Fibroblast of the aortic adventitia (primary cell): ENCODE measurements around the gene BCL11A. TPM values are rescaled to one million over a fixed set of nuclear protein-coding genes. Genes with fewer than 3 reads are reported as not detected.
A peak's percentile ranks its signal among the peaks of the same experiment; 100 is the strongest.

Experiments used
- DNase-seq: peaks from one replicate; pipeline ENCODE4 v3.0.0-alpha.2; 2010; ENCODE audit warnings: low read depth
- H3K4me3 ChIP-seq: 2 replicates; pipeline ENCODE4 v1.5.1; 2011; ENCODE audit warnings: low read depth, mild to moderate bottlenecking, control low read depth, low read length, moderate library complexity
- CTCF ChIP-seq: IDR thresholded peaks from 2 replicates; pipeline ENCODE4 v1.5.1; 2011; ENCODE audit warnings: mild to moderate bottlenecking, low read length, control low read depth, inconsistent platforms; ENCODE audit not compliant: insufficient read depth
- total RNA-seq: library from RNA; depleted of rRNA; stranded (reverse); fragments of >200 nt; gene quantifications from 2 replicates; pipeline ENCODE4 v1.2.3, GENCODE V29; 2012; ENCODE audit warnings: low replicate concordance

BCL11A gene
- total RNA-seq, 1 donor = 0.09 TPM

- no peak for TF ChIP-seq CTCF
- DNase-seq = no peak
- H3K4me3 ChIP-seq = peak overlapping the region; percentile 69
Observed at GRCh38 chr2:60551240-60552077, 2.0 kb downstream of the BCL11A start.

- no peak for TF ChIP-seq CTCF
- H3K4me3 ChIP-seq = no peak overlapping the region
- DNase-seq = no peak
Observed at GRCh38 chr2:60550984-60551239, 2.5 kb downstream of the BCL11A start.

- DNase-seq = peak; percentile 66
- H3K4me3 ChIP-seq = peak overlapping the region; percentile 78
- peak; percentile 47 for TF ChIP-seq CTCF
Observed at GRCh38 chr2:60550178-60550983, 3.1 kb downstream of the BCL11A start.

GRCh38 chr2:60549928-60550177, 3.6 kb downstream of the BCL11A start:
- no peak for DNase-seq

GRCh38 chr2:60549238-60549927, 4.1 kb downstream of the BCL11A start:
- DNase-seq = no peak
- TF ChIP-seq CTCF = no peak
- peak overlapping the region; percentile 78 for H3K4me3 ChIP-seq

More at GRCh38 chr2:60549928-60550177, 3.6 kb downstream of the BCL11A start:
- TF ChIP-seq CTCF = no peak
- peak overlapping the region; percentile 78 for H3K4me3 ChIP-seq

DNA sequence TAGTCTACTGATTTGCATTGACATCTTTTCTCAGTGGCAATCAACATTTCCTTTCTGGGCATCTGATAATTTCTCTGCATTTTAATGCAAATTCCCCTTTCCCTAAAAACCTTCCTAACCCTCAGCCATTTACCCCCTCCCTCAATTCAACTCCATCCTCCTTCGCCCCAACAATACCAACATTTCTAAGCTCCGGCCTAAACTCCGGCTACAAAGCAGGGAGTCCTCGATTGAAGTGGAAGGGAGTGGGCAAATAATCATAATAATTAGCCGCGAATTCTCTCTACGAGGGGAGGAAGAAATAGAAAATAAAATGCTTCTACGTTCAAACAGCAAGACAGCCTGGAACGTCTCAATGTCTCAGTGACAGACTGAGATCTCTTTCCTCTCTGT, 4.6 kb downstream of the BCL11A start:
- H3K4me3 ChIP-seq = no peak overlapping the region
- no peak for DNase-seq
- no peak for TF ChIP-seq CTCF
